ENCODE results near the gene FGD6.

- TF ChIP-seq CTCF (conservative IDR thresholded peaks at IDR 0.05; ENCODE audit: low read depth, low read length) = no peak
- TF ChIP-seq POLR2A (IDR thresholded peaks at IDR 0.05; ENCODE audit: low read depth, low read length) = no peak
- TF ChIP-seq NFE2L2 (IDR thresholded peaks at IDR 0.05; ENCODE audit: low read depth, low read length) = no peak
- TF ChIP-seq SMC3 (IDR thresholded peaks at IDR 0.05; ENCODE audit: low read depth, low read length) = no peak
- TF ChIP-seq MAFK (IDR thresholded peaks at IDR 0.05; ENCODE audit: low read depth, low read length) = no peak
- TF ChIP-seq RAD21 (IDR thresholded peaks at IDR 0.05; ENCODE audit: low read length) = no peak
- no peak for TF ChIP-seq MXI1 (IDR thresholded peaks at IDR 0.05; ENCODE audit: borderline replicate concordance, low read depth, low read length)
- TF ChIP-seq CHD1 (IDR thresholded peaks at IDR 0.05; ENCODE audit: low read depth, low read length) = no peak
- TF ChIP-seq USF2 (IDR thresholded peaks at IDR 0.05; ENCODE audit: low read depth, low read length) = no peak
These were observed 146.9 kb downstream of the FGD6 start for GRCh38 chr12:95070378-95070777.

All from IMR-90 (cell line).